NCI-H2107 treated with DMSO at 0.1 percent for 48 hours (cell line): Measurements from ENCODE around the gene TMPRSS3.
"Not testable (repeated sequence)": the region's sequence is repeated elsewhere in the genome, so short reads cannot be mapped to it uniquely, and the experiment has no call there.

ENCODE experiments used
- DNase-seq: peaks from one replicate; lab custom pipeline; 2025; ENCODE audit not compliant: unreplicated experiment; lab: John Stamatoyannopoulos, UW

TMPRSS3 gene

GRCh38 chr21:42409366-42409765, 13.5 kb upstream of the TMPRSS3 start:
- DNase-seq = no peak

- not testable (repeated sequence) for DNase-seq
These were observed 12.9 kb upstream of the TMPRSS3 start for GRCh38 chr21:42408718-42409117.

- DNase-seq = no peak
These were observed 11.6 kb upstream of the TMPRSS3 start for GRCh38 chr21:42407476-42407875.

- DNase-seq = no peak
These were observed 11.0 kb upstream of the TMPRSS3 start for GRCh38 chr21:42406866-42407265.

GRCh38 chr21:42406201-42406621, 10.4 kb upstream of the TMPRSS3 start:
- DNase-seq = no peak

GRCh38 chr21:42405064-42406013, 9.5 kb upstream of the TMPRSS3 start:
- DNase-seq = no peak

GRCh38 chr21:42404539-42404938, 8.7 kb upstream of the TMPRSS3 start:
- no peak for DNase-seq

- DNase-seq = no peak
These were observed 7.9 kb upstream of the TMPRSS3 start, which contains the start of gene UBASH3A for GRCh38 chr21:42403611-42404231. Gene UBASH3A (plus strand): TSS chr21:42403902. CDS start chr21:42403946, 44 bp downstream.

- no peak for DNase-seq
These were observed 6.0 kb upstream of the TMPRSS3 start for GRCh38 chr21:42401820-42402251.

GRCh38 chr21:42401154-42401553, 5.3 kb upstream of the TMPRSS3 start:
- no peak for DNase-seq

GRCh38 chr21:42400525-42400924, 4.7 kb upstream of the TMPRSS3 start:
- no peak for DNase-seq

GRCh38 chr21:42398436-42399028, 2.7 kb upstream of the TMPRSS3 start:
- DNase-seq = no peak

- no peak for DNase-seq
These were observed 2.0 kb upstream of the TMPRSS3 start for GRCh38 chr21:42397746-42398394.

- DNase-seq = peak; percentile 70
These were observed 1.2 kb upstream of the TMPRSS3 start for GRCh38 chr21:42396799-42397745.

- DNase-seq = no peak
These were observed 550 bp downstream of the TMPRSS3 start for GRCh38 chr21:42395302-42395701.

GRCh38 chr21:42393443-42393950, 2.4 kb downstream of the TMPRSS3 start:
- no peak for DNase-seq

- DNase-seq = no peak
These were observed 3.0 kb downstream of the TMPRSS3 start for GRCh38 chr21:42392731-42393442.

GRCh38 chr21:42391297-42391696, 4.6 kb downstream of the TMPRSS3 start:
- no peak for DNase-seq

- DNase-seq = no peak
These were observed 5.2 kb downstream of the TMPRSS3 start for GRCh38 chr21:42390696-42391095.
